ENCODE measurements around the gene GPR25. TPM values are rescaled to one million over a fixed set of nuclear protein-coding genes. Genes with fewer than 3 reads are reported as not detected.

The GPR25 gene
- total RNA-seq, 2 experiments from 2014 or later, result 2.7 to 3.3 TPM

DNA sequence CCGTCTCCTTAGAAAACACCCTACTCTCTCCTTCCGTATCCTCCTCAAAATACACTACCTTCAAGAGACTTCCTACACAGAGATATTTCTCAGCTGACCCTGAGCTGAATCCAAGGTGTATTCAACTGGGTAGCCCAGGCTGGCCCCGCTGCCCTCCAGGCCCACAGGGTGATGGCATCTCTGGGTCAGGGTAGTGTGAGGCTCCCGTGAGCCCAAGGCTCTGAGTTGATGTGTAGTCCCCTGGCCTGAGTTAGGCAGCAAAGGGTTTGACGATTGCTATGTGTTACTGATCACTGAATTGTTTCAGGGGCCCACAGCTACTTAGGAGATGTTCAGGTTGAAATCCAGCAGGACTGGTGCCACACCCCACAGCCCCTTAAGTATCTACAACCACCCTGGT is 28.6 kb downstream of the GPR25 start:
- no peaks in the 10 kb centered on the region for H3K27me3 Mint-ChIP-seq
- no peaks in the 10 kb centered on the region for H3K27me3 ChIP-seq (ENCODE audit: control insufficient read depth in 1 of 2, insufficient read depth in 2 of 2, low read length in 2 of 2)

DNA sequence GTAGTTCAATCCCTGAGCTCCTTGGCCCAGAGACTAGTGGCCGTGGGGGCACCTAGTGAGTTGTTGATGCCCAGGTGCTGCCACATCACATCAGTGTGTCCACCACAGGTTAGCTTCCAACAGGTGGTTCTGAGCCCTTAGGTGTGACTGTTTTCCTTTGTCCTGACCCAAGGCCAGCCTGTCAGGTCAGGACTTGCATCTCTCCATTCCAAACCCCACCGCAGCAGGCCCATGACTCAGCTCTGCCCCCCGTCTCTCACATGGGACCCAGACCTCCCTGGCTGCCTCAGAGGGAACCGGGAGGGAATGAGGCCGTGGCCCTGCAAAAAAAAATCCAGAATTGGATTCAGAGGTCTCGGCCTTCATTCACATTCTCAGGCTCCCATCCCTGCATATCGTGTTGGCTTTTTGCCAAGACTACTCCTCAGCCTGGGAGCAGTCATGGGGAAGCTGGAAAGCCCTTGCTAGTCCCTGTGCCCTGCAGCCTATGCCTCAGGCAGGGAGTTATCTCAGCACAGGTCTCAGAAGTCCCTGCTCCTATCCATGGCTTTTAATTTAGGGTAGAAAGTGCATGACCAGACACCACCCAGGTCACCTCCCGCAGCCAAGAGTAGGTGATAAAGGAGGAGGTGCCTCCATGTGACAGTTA is 29.1 kb downstream of the GPR25 start:
- H3K27ac ChIP-seq (ENCODE audit: low read depth in 1 of 2, low read length in 2 of 2), result no peak overlapping the region
- ChIA-PET POLR2A (no interaction called here), CTCF (no interaction called here)
- no peak overlapping the region for H3K4me3 ChIP-seq (ENCODE audit: low read length)
- DNase-seq, result no peak
- peaks cover 10% of the 10 kb centered on the region for H3K4me1 Mint-ChIP-seq (ENCODE audit: low read depth)
- no peak overlapping the region for H3K4me3 Mint-ChIP-seq
- no peaks in the 10 kb centered on the region for H3K27me3 ChIP-seq (ENCODE audit: control insufficient read depth in 1 of 2, insufficient read depth in 2 of 2, low read length in 2 of 2)
- H3K36me3 Mint-ChIP-seq (ENCODE audit: low read depth), result no peaks in the 10 kb centered on the region
- H3K9me3 Mint-ChIP-seq, result no peaks in the 10 kb centered on the region
- H3K27me3 Mint-ChIP-seq, result no peaks in the 10 kb centered on the region
- no peak for ATAC-seq (ENCODE audit: poor library complexity)
- no peaks in the 10 kb centered on the region for H3K9me3 ChIP-seq (ENCODE audit: control insufficient read depth in 1 of 2, insufficient read depth in 1 of 2, low read length in 2 of 2)
- H3K4me1 ChIP-seq (ENCODE audit: insufficient read depth, low read length), result peaks cover 25% of the 10 kb centered on the region
- no peak overlapping the region for H3K27ac Mint-ChIP-seq
- intact Hi-C loops (cut with DNase I, micrococcal nuclease), result no loop called here
- no peaks in the 10 kb centered on the region for H3K36me3 ChIP-seq (ENCODE audit: insufficient read depth, low read length)
- TF ChIP-seq, protein P1, sequence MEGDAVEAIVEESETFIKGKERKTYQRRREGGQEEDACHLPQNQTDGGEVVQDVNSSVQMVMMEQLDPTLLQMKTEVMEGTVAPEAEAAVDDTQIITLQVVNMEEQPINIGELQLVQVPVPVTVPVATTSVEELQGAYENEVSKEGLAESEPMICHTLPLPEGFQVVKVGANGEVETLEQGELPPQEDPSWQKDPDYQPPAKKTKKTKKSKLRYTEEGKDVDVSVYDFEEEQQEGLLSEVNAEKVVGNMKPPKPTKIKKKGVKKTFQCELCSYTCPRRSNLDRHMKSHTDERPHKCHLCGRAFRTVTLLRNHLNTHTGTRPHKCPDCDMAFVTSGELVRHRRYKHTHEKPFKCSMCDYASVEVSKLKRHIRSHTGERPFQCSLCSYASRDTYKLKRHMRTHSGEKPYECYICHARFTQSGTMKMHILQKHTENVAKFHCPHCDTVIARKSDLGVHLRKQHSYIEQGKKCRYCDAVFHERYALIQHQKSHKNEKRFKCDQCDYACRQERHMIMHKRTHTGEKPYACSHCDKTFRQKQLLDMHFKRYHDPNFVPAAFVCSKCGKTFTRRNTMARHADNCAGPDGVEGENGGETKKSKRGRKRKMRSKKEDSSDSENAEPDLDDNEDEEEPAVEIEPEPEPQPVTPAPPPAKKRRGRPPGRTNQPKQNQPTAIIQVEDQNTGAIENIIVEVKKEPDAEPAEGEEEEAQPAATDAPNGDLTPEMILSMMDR (IDR thresholded peaks at IDR 0.05), result no peak

More for the DNA sequence above, 28.6 kb downstream of the GPR25 start:
- Mint-ChIP-seq H3K9me3 (no peaks in the 10 kb centered on the region), H3K27ac (no peak overlapping the region), H3K36me3 (ENCODE audit: low read depth) (no peaks in the 10 kb centered on the region), H3K4me1 (ENCODE audit: low read depth) (peaks cover 10% of the 10 kb centered on the region), H3K4me3 (no peak overlapping the region)
- no peaks in the 10 kb centered on the region for H3K36me3 ChIP-seq (ENCODE audit: insufficient read depth, low read length)
- H3K9me3 ChIP-seq (ENCODE audit: control insufficient read depth in 1 of 2, insufficient read depth in 1 of 2, low read length in 2 of 2), result no peaks in the 10 kb centered on the region
- peaks cover 21% of the 10 kb centered on the region for H3K4me1 ChIP-seq (ENCODE audit: insufficient read depth, low read length)
- H3K27ac ChIP-seq (ENCODE audit: low read depth in 1 of 2, low read length in 2 of 2), result no peak overlapping the region
- POLR2A ChIA-PET, result no interaction called here
- no peak overlapping the region for H3K4me3 ChIP-seq (ENCODE audit: low read length)
- DNase-seq (no peak), ATAC-seq (ENCODE audit: poor library complexity) (no peak)
- intact Hi-C loops (cut with DNase I, micrococcal nuclease), result no loop called here
- CTCF ChIA-PET, result no interaction called here
- TF ChIP-seq, protein P1 (IDR thresholded peaks at IDR 0.05), result no peak

DNA sequence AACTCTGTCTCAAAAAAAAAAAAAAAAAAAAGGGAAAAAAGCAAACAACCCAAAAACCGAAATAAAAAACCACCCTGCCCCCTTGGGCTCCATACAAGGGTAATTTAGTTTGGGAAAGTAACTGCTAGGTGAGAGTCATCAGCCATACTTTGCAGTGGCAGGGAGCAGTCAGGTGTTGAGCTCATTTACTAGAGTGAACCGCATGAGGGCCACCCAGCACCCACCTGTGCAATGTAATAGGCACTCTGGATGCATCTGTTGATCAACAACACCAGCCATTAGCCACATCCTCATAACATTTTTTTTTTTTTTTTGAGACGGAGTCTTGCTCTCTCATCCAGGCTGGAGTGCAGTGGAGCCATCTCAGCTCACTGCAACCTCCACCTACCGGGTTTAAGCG is 31.0 kb downstream of the GPR25 start:
- ATAC-seq (ENCODE audit: poor library complexity) (no peak), DNase-seq (peak in 2 of 14 experiments; percentile 20 to 24)
- Mint-ChIP-seq H3K27me3 (no peaks in the 10 kb centered on the region), H3K4me3 (no peak overlapping the region), H3K27ac (no peak overlapping the region), H3K4me1 (ENCODE audit: low read depth) (peaks cover 10% of the 10 kb centered on the region), H3K9me3 (no peaks in the 10 kb centered on the region), H3K36me3 (ENCODE audit: low read depth) (no peaks in the 10 kb centered on the region)
- intact Hi-C loops (cut with DNase I, micrococcal nuclease), result no loop called here
- Histone ChIP-seq H3K27me3 (ENCODE audit: control insufficient read depth in 1 of 2, insufficient read depth in 2 of 2, low read length in 2 of 2) (no peaks in the 10 kb centered on the region), H3K4me3 (ENCODE audit: low read length) (no peak overlapping the region), H3K36me3 (ENCODE audit: insufficient read depth, low read length) (no peaks in the 10 kb centered on the region), H3K27ac (ENCODE audit: low read depth in 1 of 2, low read length in 2 of 2) (no peak overlapping the region), H3K4me1 (ENCODE audit: insufficient read depth, low read length) (peaks cover 25% of the 10 kb centered on the region), H3K9me3 (ENCODE audit: control insufficient read depth in 1 of 2, insufficient read depth in 1 of 2, low read length in 2 of 2) (no peaks in the 10 kb centered on the region)
- ChIA-PET POLR2A (no interaction called here), CTCF (no interaction called here)
- TF ChIP-seq, protein P1 (IDR thresholded peaks at IDR 0.05), result no peak
